Sigmoid colon (tissue), 4 donors: ENCODE data around the gene CD300C.

ENCODE experiments used
- POLR2AphosphoS5 ChIP-seq, 4 donors: sonication (generic); formaldehyde crosslinking; IDR thresholded peaks; one replicate each; pipeline ENCODE4 v1.6.1; 2017; ENCODE audit warnings: antibody characterized with exemption in 4 of 4
- TF ChIP-seq, protein P1 (sequence below), 4 experiments: fragments of 450-650 bp in 3 of 4; fragments of 200-600 bp in 1 of 4; IDR thresholded peaks; one replicate each; pipeline ENCODE4 v1.5.1; 2016 to 2019; ENCODE audit warnings: antibody characterized with exemption in 4 of 4, mild to moderate bottlenecking in 3 of 4, moderate library complexity in 2 of 4

DNA sequence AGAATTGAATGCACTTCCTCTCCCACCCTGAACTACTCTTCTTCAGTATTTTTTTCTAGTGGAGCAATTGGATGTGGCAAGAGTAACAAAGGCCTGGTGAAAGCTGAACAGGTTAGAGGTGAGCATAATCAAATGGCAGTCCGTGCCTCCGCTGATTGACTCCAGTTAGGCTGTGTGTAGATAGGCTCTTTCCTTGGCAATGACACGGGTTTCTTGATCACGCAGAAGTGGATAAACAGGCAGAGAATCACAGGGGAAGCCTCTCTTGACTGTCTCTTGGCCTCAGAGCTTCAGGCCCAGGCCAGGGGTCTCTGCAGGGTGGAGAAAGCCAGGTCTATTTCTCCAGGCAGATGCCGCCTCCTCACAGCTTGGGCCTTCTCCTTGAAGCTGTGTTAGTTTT lies 18.8 kb downstream of the CD300C start:
- TF ChIP-seq, protein P1, sequence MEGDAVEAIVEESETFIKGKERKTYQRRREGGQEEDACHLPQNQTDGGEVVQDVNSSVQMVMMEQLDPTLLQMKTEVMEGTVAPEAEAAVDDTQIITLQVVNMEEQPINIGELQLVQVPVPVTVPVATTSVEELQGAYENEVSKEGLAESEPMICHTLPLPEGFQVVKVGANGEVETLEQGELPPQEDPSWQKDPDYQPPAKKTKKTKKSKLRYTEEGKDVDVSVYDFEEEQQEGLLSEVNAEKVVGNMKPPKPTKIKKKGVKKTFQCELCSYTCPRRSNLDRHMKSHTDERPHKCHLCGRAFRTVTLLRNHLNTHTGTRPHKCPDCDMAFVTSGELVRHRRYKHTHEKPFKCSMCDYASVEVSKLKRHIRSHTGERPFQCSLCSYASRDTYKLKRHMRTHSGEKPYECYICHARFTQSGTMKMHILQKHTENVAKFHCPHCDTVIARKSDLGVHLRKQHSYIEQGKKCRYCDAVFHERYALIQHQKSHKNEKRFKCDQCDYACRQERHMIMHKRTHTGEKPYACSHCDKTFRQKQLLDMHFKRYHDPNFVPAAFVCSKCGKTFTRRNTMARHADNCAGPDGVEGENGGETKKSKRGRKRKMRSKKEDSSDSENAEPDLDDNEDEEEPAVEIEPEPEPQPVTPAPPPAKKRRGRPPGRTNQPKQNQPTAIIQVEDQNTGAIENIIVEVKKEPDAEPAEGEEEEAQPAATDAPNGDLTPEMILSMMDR (IDR thresholded peaks at IDR 0.05), result no peak
- no peak for TF ChIP-seq POLR2AphosphoS5 (IDR thresholded peaks at IDR 0.05)
